OCI-LY3 (cell line): Measurements from ENCODE around the gene GRIP1.

Source experiments
- H2AFZ ChIP-seq: fragments of 200-600, 300-600 bp; shearing (Covaris generic); 2 replicates; pipeline ENCODE4 v1.6.0; 2014; ENCODE audit warnings: antibody characterized with exemption, low read depth, low read length
- H3K27ac ChIP-seq: fragments of 200-600, 300-600 bp; sonication (generic); 2 replicates; pipeline ENCODE4 v1.5.1; 2014; ENCODE audit warnings: mild to moderate bottlenecking, low read length, moderate library complexity, mixed read lengths
- H3K27me3 ChIP-seq: fragments of 200-600, 300-600 bp; sonication (generic); 2 replicates; pipeline ENCODE4 v1.6.1; 2014; ENCODE audit warnings: low read depth, low read length, mixed read lengths
- H3K36me3 ChIP-seq: fragments of 200-600, 300-600 bp; sonication (generic); replicated peaks from 2 replicates; pipeline ENCODE3; 2014; ENCODE audit warnings: low read depth, low read length, mixed read lengths
- H3K4me1 ChIP-seq: fragments of 300-600, 200-600 bp; sonication (generic); 2 replicates; pipeline ENCODE4 v1.6.1; 2014; ENCODE audit warnings: low read length, mixed read lengths
- H3K4me2 ChIP-seq: fragments of 200-600, 300-600 bp; sonication (generic); 2 replicates; pipeline ENCODE4 v1.6.1; 2014; ENCODE audit warnings: low read length, mixed read lengths
- H3K4me3 ChIP-seq: fragments of 300-600, 200-600 bp; sonication (generic); 2 replicates; pipeline ENCODE4 v1.5.1; 2014; ENCODE audit warnings: antibody characterized with exemption, mild to moderate bottlenecking, low read length, moderate library complexity
- H3K79me2 ChIP-seq: fragments of 300-600, 200-600 bp; shearing (Covaris generic); 2 replicates; pipeline ENCODE4 v1.6.1; 2014; ENCODE audit warnings: mild to moderate bottlenecking, low read length, mixed read lengths
- H3K9ac ChIP-seq: fragments of 300-600, 200-600 bp; shearing (Covaris generic); 2 replicates; pipeline ENCODE4 v1.6.0; 2014; ENCODE audit warnings: mild to moderate bottlenecking, low read length, moderate library complexity
- H3K9me3 ChIP-seq: fragments of 200-600, 300-600 bp; shearing (Covaris generic); 2 replicates; pipeline ENCODE4 v1.6.1; 2014; ENCODE audit warnings: low read length, mixed read lengths; ENCODE audit not compliant: insufficient read depth
- H4K20me1 ChIP-seq: fragments of 200-600, 300-600 bp; sonication (generic); 2 replicates; pipeline ENCODE4 v1.6.1; 2016; ENCODE audit warnings: low read length, mixed read lengths; ENCODE audit not compliant: insufficient read depth
- EZH2phosphoT487 ChIP-seq: fragments of 200-600 bp; shearing (Covaris generic); IDR thresholded peaks from 2 replicates; pipeline ENCODE4 v1.6.1; 2018; ENCODE audit warnings: antibody characterized with exemption, mixed run types, low read depth
- TF ChIP-seq, protein P1 (sequence below): fragments of 200-600, 300-600 bp; sonication (generic); IDR thresholded peaks from 2 replicates; pipeline ENCODE4 v1.5.1; 2014; ENCODE audit warnings: antibody characterized with exemption, low read length, low read depth

The GRIP1 gene

GRCh38 chr12:66301944-66302826, 376.7 kb downstream of the GRIP1 start, which contains the start of gene HELB:
HELB (plus strand) TSS chr12:66302493; CDS start chr12:66302604, 111 bp downstream.
- peak within 1 kb of the TSS; percentile 73 for H3K4me2 ChIP-seq
- peak within 1 kb of the TSS; percentile 22; the same call in 1 of the 2 replicates for H3K27ac ChIP-seq
- no peaks in the 10 kb centered on the region for H3K9me3 ChIP-seq
- peaks cover 7% of the 10 kb centered on the region; the same call in 1 of the 2 replicates for H3K4me1 ChIP-seq
- TF ChIP-seq, protein P1, sequence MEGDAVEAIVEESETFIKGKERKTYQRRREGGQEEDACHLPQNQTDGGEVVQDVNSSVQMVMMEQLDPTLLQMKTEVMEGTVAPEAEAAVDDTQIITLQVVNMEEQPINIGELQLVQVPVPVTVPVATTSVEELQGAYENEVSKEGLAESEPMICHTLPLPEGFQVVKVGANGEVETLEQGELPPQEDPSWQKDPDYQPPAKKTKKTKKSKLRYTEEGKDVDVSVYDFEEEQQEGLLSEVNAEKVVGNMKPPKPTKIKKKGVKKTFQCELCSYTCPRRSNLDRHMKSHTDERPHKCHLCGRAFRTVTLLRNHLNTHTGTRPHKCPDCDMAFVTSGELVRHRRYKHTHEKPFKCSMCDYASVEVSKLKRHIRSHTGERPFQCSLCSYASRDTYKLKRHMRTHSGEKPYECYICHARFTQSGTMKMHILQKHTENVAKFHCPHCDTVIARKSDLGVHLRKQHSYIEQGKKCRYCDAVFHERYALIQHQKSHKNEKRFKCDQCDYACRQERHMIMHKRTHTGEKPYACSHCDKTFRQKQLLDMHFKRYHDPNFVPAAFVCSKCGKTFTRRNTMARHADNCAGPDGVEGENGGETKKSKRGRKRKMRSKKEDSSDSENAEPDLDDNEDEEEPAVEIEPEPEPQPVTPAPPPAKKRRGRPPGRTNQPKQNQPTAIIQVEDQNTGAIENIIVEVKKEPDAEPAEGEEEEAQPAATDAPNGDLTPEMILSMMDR = no peak
- no peak for TF ChIP-seq EZH2phosphoT487
- peaks cover 16% of the 10 kb centered on the region for H3K27me3 ChIP-seq
- no peaks in the 10 kb centered on the region for H3K79me2 ChIP-seq
- H3K36me3 ChIP-seq = no peaks in the 10 kb centered on the region
- H4K20me1 ChIP-seq = no peaks in the 10 kb centered on the region
- peak within 1 kb of the TSS; percentile 72 for H3K9ac ChIP-seq
- peak within 1 kb of the TSS; percentile 73 for H2AFZ ChIP-seq
- H3K4me3 ChIP-seq = peak within 1 kb of the TSS; percentile 89

DNA sequence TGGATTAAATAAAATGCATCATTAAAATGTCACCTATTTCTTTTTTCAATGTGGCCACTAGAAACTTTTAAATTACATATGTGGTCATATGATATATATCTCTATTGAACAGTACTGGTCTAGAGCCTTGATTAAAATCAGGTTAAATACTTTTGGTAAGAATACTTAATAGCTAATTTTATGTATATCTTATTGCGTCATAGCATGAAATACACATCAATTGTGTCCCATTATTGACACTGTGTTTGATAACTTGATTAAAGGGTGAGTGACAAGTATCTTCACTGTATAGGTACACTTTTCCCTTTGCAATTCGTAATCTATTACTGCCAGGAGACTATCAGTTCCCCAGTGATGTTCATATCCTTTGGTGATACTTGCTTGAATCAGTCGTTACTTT, 381.0 kb downstream of the GRIP1 start:
- H4K20me1 ChIP-seq = no peaks in the 10 kb centered on the region

More for the DNA sequence above, 381.0 kb downstream of the GRIP1 start:
- no peaks in the 10 kb centered on the region for H3K36me3 ChIP-seq
- H3K4me1 ChIP-seq = no peaks in the 10 kb centered on the region
- H3K79me2 ChIP-seq = no peaks in the 10 kb centered on the region
- no peak overlapping the region for H2AFZ ChIP-seq
- peaks cover 23% of the 10 kb centered on the region for H3K27me3 ChIP-seq
- TF ChIP-seq, protein P1 = no peak
- no peak for TF ChIP-seq EZH2phosphoT487
- H3K9me3 ChIP-seq = no peaks in the 10 kb centered on the region
- H3K4me3 ChIP-seq = no peak overlapping the region
- H3K27ac ChIP-seq = no peak overlapping the region
- no peak overlapping the region for H3K9ac ChIP-seq
- H3K4me2 ChIP-seq = no peak overlapping the region
